GM12891 (cell line): Measurements from ENCODE around the gene EPHA8.

Experiments used
- DNase-seq: peaks from one replicate; pipeline ENCODE4 v3.0.0; 2011; ENCODE audit warnings: low spot score; ENCODE audit not compliant: insufficient read length
- FAIRE-seq: peaks from 2 replicates; lab custom pipeline; 2011; peaks lifted over from hg19 to GRCh38; lab: Jason Lieb, UNC
- PAX5 ChIP-seq: IDR thresholded peaks from 2 replicates; pipeline ENCODE4 v1.6.1; 2011; ENCODE audit warnings: low read length, moderate library complexity, mild to moderate bottlenecking; ENCODE audit not compliant: insufficient read depth, severe bottlenecking
- POLR2A ChIP-seq: IDR thresholded peaks from 2 replicates; pipeline ENCODE4 v1.6.1; 2011; ENCODE audit warnings: low read depth, low read length, control low read depth
- POLR2AphosphoS5 ChIP-seq: IDR thresholded peaks from 2 replicates; pipeline ENCODE4 v1.6.1; 2011; ENCODE audit warnings: low read depth, low read length, control low read depth
- POU2F2 ChIP-seq: IDR thresholded peaks from 2 replicates; pipeline ENCODE4 v1.6.1; 2011; ENCODE audit warnings: low read depth, mild to moderate bottlenecking, control low read depth, low read length, moderate library complexity
- SPI1 ChIP-seq: IDR thresholded peaks from 2 replicates; pipeline ENCODE4 v1.6.1; 2011; ENCODE audit warnings: low read depth, low read length, control low read depth
- TAF1 ChIP-seq: IDR thresholded peaks from 2 replicates; pipeline ENCODE4 v1.6.1; 2011; ENCODE audit warnings: low read depth, low read length, control low read depth

The EPHA8 gene

DNA sequence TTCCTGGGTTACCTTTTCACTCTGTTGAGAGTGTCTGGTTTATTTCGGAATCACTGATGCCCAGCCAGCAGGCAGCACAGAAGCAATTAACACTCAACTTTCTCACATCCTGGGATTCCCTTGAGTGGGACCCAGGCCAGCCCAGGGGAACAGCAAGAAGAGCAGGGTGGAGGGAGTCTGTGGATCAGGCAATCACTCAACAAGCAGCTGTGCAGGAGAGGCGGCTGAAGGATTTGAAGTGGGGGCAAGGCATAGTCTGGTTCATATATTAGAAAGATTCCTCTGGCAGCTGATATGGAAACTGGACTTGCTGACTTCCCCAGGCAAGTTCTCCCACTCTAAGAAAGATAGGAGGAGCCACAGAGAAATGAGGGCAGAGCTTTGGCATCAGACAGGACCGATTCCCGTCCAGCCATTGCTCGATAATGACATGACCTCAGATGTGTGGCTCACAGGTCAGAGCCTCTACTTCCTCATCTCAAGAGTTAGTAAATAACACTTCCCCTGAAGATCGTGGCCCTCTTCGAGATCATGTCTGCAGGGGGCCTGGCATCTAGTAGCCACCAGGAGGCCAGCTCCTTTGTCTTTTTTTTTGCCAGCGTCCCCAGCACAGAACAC is 12.4 kb downstream of the EPHA8 start:
- TF ChIP-seq PAX5 (no peak), SPI1 (no peak), TAF1 (no peak), POU2F2 (no peak), POLR2AphosphoS5 (no peak), POLR2A (no peak)
- DNase-seq: no peak
- no peak for FAIRE-seq

DNA sequence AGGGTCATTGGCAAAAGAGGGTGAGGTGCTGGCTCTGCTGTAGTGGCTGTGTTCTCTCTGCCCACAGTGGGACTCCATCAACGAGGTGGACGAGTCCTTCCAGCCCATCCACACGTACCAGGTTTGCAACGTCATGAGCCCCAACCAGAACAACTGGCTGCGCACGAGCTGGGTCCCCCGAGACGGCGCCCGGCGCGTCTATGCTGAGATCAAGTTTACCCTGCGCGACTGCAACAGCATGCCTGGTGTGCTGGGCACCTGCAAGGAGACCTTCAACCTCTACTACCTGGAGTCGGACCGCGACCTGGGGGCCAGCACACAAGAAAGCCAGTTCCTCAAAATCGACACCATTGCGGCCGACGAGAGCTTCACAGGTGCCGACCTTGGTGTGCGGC is 12.9 kb downstream of the EPHA8 start:
- DNase-seq: no peak
- FAIRE-seq: no peak
- no peak for TF ChIP-seq TAF1
- TF ChIP-seq SPI1: no peak
- no peak for TF ChIP-seq PAX5
- no peak for TF ChIP-seq POLR2AphosphoS5
- no peak for TF ChIP-seq POU2F2
- no peak for TF ChIP-seq POLR2A

DNA sequence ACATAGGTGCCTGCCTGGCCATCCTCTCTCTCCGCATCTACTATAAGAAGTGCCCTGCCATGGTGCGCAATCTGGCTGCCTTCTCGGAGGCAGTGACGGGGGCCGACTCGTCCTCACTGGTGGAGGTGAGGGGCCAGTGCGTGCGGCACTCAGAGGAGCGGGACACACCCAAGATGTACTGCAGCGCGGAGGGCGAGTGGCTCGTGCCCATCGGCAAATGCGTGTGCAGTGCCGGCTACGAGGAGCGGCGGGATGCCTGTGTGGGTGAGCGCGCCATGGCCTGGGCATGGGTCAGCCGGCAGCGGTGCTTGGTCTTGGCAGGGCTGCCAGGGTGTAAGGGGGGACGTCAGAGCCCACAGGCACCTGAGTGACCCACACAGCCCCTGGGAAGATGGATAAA is 13.3 kb downstream of the EPHA8 start:
- no peak for FAIRE-seq
- no peak for DNase-seq
- TF ChIP-seq SPI1 (no peak), TAF1 (no peak), POU2F2 (no peak), POLR2AphosphoS5 (no peak), PAX5 (no peak), POLR2A (no peak)

DNA sequence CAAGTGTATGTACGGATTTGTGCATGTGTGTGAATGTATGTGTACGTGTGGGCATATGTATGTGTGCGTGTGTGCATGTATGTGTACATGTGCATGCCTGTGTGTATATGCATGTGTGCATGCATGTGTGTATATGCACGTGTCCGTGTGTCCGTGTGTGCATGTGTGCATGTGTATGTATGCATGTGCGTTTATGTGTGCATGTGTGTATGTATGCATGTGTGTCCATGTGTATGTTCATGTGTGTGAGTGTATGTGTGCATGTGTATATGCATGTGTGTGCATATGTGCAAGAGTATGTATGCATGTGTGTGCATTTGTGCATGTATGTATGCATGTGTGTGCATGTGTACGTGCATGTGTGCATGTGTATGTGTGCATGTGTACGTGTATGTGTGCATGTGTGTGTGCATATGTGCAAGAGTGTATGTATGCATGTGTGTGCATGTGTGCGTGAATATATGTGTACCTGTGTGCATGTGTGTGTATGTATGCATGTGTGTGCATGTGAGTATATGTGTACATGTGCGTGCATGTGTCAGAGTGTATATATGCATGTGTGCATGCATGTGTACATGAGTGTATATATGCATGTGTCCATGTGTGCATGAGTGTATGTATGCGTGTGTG is 15.6 kb downstream of the EPHA8 start:
- TF ChIP-seq PAX5 (no peak), TAF1 (no peak), SPI1 (no peak), POU2F2 (no peak), POLR2A (no peak), POLR2AphosphoS5 (no peak)

DNA sequence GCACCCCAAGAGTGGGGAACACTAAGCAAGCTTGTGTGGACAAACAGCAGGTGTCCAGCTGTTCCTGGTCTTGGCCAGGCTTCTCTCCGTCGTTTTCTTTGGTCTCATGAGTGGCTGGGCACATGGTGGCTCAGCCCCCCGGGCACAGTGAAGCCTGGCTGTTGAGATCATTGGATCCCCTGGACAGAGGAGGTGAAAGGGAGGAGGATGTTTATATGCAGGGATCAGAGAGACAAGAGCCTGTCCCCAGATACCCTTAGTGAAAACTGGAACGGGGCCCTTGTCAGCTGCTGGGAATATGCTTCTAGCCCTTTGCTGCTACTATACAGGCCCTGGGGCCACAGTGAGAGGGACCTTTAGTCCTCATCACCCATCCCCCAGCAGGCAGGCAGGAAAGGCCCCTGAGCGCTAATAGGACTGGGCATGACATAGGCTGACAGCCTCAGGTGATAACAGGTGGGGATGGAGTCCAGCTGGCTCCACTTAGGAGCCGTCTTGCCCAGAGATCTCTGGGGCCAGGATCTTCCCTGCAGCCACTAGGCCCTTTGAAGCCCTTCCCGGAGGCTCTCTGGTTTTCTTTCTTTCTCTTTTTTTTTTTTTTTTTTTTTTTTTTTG is 16.4 kb downstream of the EPHA8 start:
- FAIRE-seq (no peak), DNase-seq (no peak)
- TF ChIP-seq TAF1 (no peak), PAX5 (no peak), POU2F2 (no peak), SPI1 (no peak), POLR2AphosphoS5 (no peak), POLR2A (no peak)

More for the DNA sequence above, 15.6 kb downstream of the EPHA8 start:
- FAIRE-seq (peak; percentile 93), DNase-seq (no peak)

DNA sequence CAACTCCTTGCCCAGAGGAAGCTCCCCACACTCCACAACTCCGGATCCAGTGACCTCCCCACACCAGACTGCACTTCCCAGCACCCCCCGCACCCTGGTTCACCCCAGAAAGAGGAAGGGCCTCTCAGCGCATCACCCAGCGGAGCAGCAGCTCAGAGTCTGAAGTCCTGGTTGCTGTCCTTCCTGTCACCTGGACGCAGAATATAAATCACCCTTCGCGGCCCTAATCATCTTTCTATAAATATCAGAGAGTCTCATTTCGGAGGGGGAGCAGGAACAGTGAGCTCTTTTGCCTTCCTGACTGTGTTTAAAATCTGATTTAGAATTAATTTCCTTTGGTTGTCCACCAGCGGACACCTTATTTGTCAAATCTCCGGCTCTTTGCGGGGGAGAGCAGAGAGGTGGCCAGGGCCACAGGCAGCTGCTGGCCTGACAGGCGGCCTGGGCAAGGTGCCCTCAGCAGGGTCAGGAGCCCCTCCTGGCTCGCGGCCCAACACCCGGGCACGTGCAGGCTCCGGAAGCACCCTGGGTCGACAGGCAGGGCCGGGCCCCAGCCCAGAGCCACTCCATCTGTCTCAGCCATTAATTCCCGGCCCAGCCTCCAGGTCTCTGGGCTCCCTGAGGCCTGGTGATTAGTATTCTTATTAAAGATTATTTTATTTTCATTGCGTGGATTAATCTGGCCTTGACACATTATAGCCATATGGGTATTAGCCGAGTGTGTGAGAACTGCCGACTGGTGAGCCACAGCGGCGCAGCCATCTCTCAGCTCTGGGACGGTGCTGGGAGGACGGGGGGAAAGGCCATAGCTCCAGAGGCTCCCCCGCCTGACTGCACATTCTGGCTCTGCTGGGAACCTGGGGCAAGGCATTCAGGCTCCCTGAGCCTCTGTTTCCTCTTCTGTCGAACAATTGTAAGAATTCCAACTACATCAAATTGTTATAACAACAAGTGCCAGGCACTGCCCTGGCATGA is 19.7 kb downstream of the EPHA8 start:
- DNase-seq: no peak

DNA sequence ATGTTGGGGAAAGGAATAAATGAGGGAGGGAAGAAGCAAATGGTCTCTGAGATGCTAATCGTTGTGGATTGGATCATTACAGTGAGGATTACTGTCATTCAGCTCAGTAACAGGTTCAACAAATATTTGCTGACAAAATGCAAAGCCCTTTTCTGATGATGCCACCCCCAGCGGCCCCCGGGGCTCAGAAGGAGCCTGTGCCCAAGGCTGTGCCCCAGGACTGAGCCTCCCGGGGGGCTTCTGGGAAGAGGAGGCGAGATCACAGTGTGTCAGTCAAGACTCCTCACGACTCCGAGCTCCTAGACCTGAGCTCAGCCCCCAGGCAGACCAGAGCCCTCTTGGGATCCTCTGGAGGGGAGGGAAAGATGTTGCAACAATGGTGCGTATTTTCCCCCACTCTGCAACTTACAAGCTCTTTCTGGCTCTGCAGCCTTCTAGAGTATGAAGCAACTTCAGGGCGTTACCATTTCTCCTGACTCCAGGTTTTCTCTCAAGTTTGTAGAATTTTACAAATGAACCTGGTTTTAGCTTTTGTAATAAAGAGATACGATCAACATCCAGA is 20.8 kb downstream of the EPHA8 start:
- no peak for DNase-seq

More for the DNA sequence above, 19.7 kb downstream of the EPHA8 start:
- TF ChIP-seq POU2F2: no peak
- no peak for TF ChIP-seq POLR2A
- no peak for TF ChIP-seq PAX5
- TF ChIP-seq POLR2AphosphoS5: no peak
- TF ChIP-seq SPI1: no peak
- no peak for TF ChIP-seq TAF1
- no peak for FAIRE-seq

DNA sequence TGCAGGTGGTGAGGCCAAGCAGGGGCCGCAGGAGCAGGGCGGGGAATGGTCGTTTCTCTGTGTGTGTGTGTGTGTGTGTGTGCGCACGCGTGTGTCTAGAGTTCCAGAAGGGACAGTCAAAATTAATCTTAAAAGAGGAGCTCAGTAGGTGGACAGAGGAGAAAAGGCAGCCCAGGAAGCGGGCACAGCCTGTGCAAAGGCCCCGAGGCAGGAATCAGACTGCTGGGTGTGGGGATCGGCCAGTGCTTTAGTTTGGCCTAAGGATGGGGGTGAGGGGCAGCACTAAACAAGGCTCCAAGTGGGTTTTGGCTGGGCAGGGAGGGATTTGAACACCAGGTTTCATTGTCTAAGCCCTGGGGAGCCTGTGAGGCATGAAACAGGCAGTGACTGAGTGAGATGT is 21.7 kb downstream of the EPHA8 start:
- DNase-seq (no peak), FAIRE-seq (no peak)
- TF ChIP-seq POLR2A (no peak), PAX5 (no peak), SPI1 (no peak), POLR2AphosphoS5 (no peak), TAF1 (no peak), POU2F2 (no peak)

More for the DNA sequence above, 20.8 kb downstream of the EPHA8 start:
- TF ChIP-seq POU2F2: no peak
- TF ChIP-seq SPI1: no peak
- no peak for TF ChIP-seq POLR2A
- FAIRE-seq: no peak

DNA sequence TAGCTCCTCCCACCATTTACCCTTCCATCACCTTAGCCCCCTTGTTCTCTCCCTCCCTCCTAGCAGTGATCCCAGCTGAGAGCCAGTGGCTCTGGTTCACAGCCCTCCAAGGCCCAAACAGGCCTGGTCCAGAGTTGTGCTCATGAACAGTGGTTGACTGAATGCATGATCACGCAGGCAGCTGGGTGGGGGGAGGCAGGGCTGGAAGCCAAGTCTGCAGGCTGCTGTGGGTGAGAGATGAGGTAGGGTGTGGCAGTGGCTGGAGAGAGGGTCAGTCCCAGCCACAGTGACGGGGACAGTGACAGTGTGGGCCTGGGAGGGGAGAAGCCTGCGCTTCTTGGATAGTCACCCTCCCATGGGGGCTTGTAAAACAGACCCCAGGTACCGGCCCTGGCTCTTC is 22.2 kb downstream of the EPHA8 start:
- FAIRE-seq (no peak), DNase-seq (no peak)
- no peak for TF ChIP-seq POLR2AphosphoS5
- TF ChIP-seq SPI1: no peak
- TF ChIP-seq PAX5: no peak
- TF ChIP-seq POU2F2: no peak
- TF ChIP-seq TAF1: no peak
- TF ChIP-seq POLR2A: no peak
